Neuronal stem cell (in vitro differentiated cells): ENCODE data around the gene SAA4.

ENCODE experiments used
- DNase-seq: peaks from one replicate; pipeline ENCODE4 v3.0.0-alpha.2; 2013; ENCODE audit warnings: low spot score
- H2AFZ ChIP-seq: one replicate; pipeline ENCODE4 v1.6.1; 2013; ENCODE audit warnings: mild to moderate bottlenecking, low read length, inconsistent platforms
- H2AK5ac ChIP-seq: 2 replicates; pipeline ENCODE4 v1.6.1; 2013; ENCODE audit warnings: low read depth, mild to moderate bottlenecking, inconsistent platforms, low read length, moderate library complexity, mixed read lengths
- H2BK120ac ChIP-seq: 2 replicates; pipeline ENCODE4 v1.6.1; 2013; ENCODE audit warnings: low read depth, mild to moderate bottlenecking, inconsistent platforms, low read length, moderate library complexity, mixed read lengths
- H2BK12ac ChIP-seq: one replicate; pipeline ENCODE4 v1.6.1; 2013; ENCODE audit warnings: low read length, inconsistent platforms
- H2BK15ac ChIP-seq: 2 replicates; pipeline ENCODE4 v1.6.1; 2013; ENCODE audit warnings: mild to moderate bottlenecking, low read length, inconsistent platforms, mixed read lengths
- H2BK5ac ChIP-seq: one replicate; pipeline ENCODE4 v1.6.1; 2013; ENCODE audit warnings: inconsistent platforms, mild to moderate bottlenecking, low read length, moderate library complexity
- H3K14ac ChIP-seq: one replicate; pipeline ENCODE4 v1.6.1; 2013; ENCODE audit warnings: low read length, inconsistent platforms
- H3K18ac ChIP-seq: 2 replicates; pipeline ENCODE4 v1.6.1; 2013; ENCODE audit warnings: low read length, inconsistent platforms
- H3K23ac ChIP-seq: 2 replicates; pipeline ENCODE4 v1.6.1; 2013; ENCODE audit warnings: low read depth, mild to moderate bottlenecking, mixed read lengths, low read length, inconsistent platforms; ENCODE audit not compliant: poor library complexity
- H3K27ac ChIP-seq: replicated peaks from 3 replicates; pipeline ENCODE4 v1.5.1; 2013; ENCODE audit warnings: low read length, inconsistent platforms
- H3K27me3 ChIP-seq, 3 experiments: 2 replicates each; pipeline ENCODE4 v1.6.1; 2013; ENCODE audit warnings: low read length in 3 of 3, mild to moderate bottlenecking in 2 of 3, inconsistent platforms in 1 of 3, low read depth in 1 of 3, mixed read lengths in 1 of 3, moderate library complexity in 1 of 3; ENCODE audit not compliant: control insufficient read depth in 3 of 3, insufficient read depth in 3 of 3
- H3K36me3 ChIP-seq, 2 donors: replicated peaks in 1 of 2; 2 replicates each; pipeline ENCODE4 v1.6.1; 2013; ENCODE audit warnings: low read length in 2 of 2; ENCODE audit not compliant: control insufficient read depth in 2 of 2, insufficient read depth in 2 of 2
- H3K4ac ChIP-seq: 2 replicates; pipeline ENCODE4 v1.6.1; 2013; ENCODE audit warnings: inconsistent platforms, mild to moderate bottlenecking, low read length, moderate library complexity
- H3K4me1 ChIP-seq, 2 donors: 1 replicate in 1 of 2; 2 replicates in 1 of 2; pipeline ENCODE4 v1.6.1; 2013; ENCODE audit warnings: low read length in 2 of 2, low read depth in 1 of 2; ENCODE audit not compliant: control insufficient read depth in 2 of 2, insufficient read depth in 1 of 2
- H3K4me2 ChIP-seq: one replicate; pipeline ENCODE4 v1.6.1; 2013; ENCODE audit warnings: mild to moderate bottlenecking, low read length, inconsistent platforms; ENCODE audit not compliant: insufficient read depth, poor library complexity, severe bottlenecking
- H3K4me3 ChIP-seq, 2 donors: 2 replicates each; pipeline ENCODE4 v1.5.1; 2013; ENCODE audit warnings: low read length in 2 of 2, mild to moderate bottlenecking in 2 of 2, inconsistent platforms in 1 of 2, moderate library complexity in 1 of 2
- H3K79me1 ChIP-seq: one replicate; pipeline ENCODE4 v1.6.1; 2013; ENCODE audit warnings: low read depth, mild to moderate bottlenecking, inconsistent platforms, low read length, moderate library complexity
- H3K9ac ChIP-seq: one replicate; pipeline ENCODE4 v1.6.1; 2013; ENCODE audit warnings: mild to moderate bottlenecking, low read depth, low read length, inconsistent platforms; ENCODE audit not compliant: poor library complexity
- H3K9me3 ChIP-seq, 2 donors: replicated peaks in 1 of 2; 2 replicates each; pipeline versions ENCODE3 to v1.6.1; 2013; ENCODE audit warnings: low read length in 2 of 2, mild to moderate bottlenecking in 2 of 2, inconsistent platforms in 1 of 2, low read depth in 1 of 2, mixed read lengths in 1 of 2, moderate library complexity in 1 of 2; ENCODE audit not compliant: control insufficient read depth in 2 of 2, insufficient read depth in 1 of 2
- H4K8ac ChIP-seq: one replicate; pipeline ENCODE4 v1.6.1; 2013; ENCODE audit warnings: low read depth, mild to moderate bottlenecking, inconsistent platforms, low read length, moderate library complexity
- H4K91ac ChIP-seq: one replicate; pipeline ENCODE4 v1.6.1; 2013; ENCODE audit warnings: low read length, low read depth, mild to moderate bottlenecking, inconsistent platforms; ENCODE audit not compliant: poor library complexity
- WGBS, 2 donors: extraction: QIAGEN DNeasy Blood & Tissue Kit; methylation state at CpG; one replicate each; pipeline ENCODE4 v1.1.7; 2013; ENCODE audit warnings: missing lambda C conversion rate in 2 of 2, mixed read lengths in 1 of 2; ENCODE audit not compliant: insufficient read length in 2 of 2, insufficient replicate concordance in 1 of 2; ENCODE audit errors: extremely low coverage in 2 of 2; 5-methylcytosine and 5-hydroxymethylcytosine counted together

Gene SAA4

DNA sequence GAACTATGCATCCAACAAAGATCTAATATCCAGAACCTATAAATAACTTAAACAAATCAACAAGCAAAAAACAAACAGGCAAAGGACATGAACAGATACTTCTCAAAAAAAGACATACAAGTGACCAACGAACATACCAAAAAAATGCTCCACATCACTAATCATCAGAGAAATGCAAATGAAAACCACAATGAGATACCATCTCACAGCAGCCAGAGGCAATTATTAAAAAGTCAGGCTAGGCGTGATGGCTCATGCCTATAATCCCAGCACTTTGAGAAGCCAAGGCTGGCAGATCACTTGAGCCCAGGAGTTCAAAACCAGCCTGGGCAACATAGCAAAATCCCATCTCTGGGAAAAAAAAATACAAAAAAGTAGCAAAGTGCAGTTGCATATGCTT is 10.7 kb downstream of the SAA4 start:
- Histone ChIP-seq H3K79me1 (no peaks in the 10 kb centered on the region), H2BK12ac (no peak overlapping the region), H3K4ac (no peak overlapping the region), H3K4me3 (no peak overlapping the region), H3K14ac (no peak overlapping the region), H2BK15ac (no peak overlapping the region), H3K18ac (no peak overlapping the region), H3K9ac (no peak overlapping the region), H3K4me1 (no peaks in the 10 kb centered on the region), H3K36me3 (no peaks in the 10 kb centered on the region), H3K4me2 (no peak overlapping the region), H4K8ac (no peak overlapping the region), H4K91ac (no peak overlapping the region), H2BK5ac (no peak overlapping the region), H3K9me3 (peaks cover 0 to 2% of the 10 kb centered on the region in 2 donors), H2AFZ (no peak overlapping the region), H2BK120ac (no peak overlapping the region), H3K23ac (no peak overlapping the region), H2AK5ac (no peak overlapping the region), H3K27me3 (peaks cover 0 to 2% (median 0%) of the 10 kb centered on the region in 3 experiments), H3K27ac (no peak overlapping the region)
- WGBS, 2 donors, result no CpG with 5 or more reads among the region's 2 CpGs
- no peak for DNase-seq

DNA sequence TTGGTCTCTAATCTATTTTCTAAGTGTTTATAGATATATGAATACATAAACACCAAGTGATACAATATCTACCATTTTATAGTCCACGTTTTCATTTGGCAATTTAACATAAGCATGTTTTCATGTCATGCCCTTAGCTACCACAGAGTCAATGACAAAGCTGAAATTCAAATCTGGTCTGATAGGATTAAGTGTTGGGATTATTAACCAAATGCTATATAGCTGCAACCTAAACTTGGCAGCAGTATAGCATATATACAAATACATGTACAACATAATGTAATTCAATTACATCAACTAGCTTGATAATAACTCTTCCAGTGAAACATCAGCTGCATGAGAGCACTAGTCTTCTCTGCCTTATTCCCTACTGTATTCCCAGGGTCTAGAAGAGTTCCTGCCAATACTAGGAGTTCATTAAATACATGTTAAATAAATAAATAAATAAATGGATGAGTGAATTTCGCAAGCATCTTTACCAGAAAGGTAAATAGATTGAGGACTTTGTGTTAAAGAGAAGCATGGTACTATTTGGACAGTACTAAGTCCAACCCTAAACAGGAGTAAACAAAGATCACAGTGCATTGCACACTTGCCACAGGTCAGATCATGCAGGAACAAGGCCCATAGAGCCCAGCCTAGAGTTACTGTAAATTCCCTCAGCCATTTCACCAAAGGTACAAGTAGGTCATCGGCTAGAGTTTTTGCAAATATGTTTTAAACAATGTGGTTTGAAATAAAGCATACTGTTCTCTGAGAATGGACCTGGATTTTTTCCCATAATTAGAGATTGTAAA is 12.8 kb downstream of the SAA4 start:
- Histone ChIP-seq H2BK120ac (no peak overlapping the region), H3K14ac (no peak overlapping the region), H3K27me3 (no peaks in the 10 kb centered on the region), H3K27ac (no peak overlapping the region), H2AK5ac (no peak overlapping the region), H3K4me1 (no peaks in the 10 kb centered on the region), H3K36me3 (no peaks in the 10 kb centered on the region), H3K4me2 (no peak overlapping the region), H3K18ac (no peak overlapping the region), H2BK15ac (no peak overlapping the region), H4K91ac (no peak overlapping the region), H3K4me3 (no peak overlapping the region), H3K4ac (no peak overlapping the region), H2BK5ac (no peak overlapping the region), H2AFZ (no peak overlapping the region), H3K9me3 (peaks cover 0 to 2% of the 10 kb centered on the region in 2 donors), H2BK12ac (no peak overlapping the region), H3K9ac (no peak overlapping the region), H4K8ac (no peak overlapping the region), H3K79me1 (no peaks in the 10 kb centered on the region), H3K23ac (no peak overlapping the region)
- WGBS, 2 donors, result no CpG with 5 or more reads among the region's 3 CpGs
- DNase-seq, result no peak

DNA sequence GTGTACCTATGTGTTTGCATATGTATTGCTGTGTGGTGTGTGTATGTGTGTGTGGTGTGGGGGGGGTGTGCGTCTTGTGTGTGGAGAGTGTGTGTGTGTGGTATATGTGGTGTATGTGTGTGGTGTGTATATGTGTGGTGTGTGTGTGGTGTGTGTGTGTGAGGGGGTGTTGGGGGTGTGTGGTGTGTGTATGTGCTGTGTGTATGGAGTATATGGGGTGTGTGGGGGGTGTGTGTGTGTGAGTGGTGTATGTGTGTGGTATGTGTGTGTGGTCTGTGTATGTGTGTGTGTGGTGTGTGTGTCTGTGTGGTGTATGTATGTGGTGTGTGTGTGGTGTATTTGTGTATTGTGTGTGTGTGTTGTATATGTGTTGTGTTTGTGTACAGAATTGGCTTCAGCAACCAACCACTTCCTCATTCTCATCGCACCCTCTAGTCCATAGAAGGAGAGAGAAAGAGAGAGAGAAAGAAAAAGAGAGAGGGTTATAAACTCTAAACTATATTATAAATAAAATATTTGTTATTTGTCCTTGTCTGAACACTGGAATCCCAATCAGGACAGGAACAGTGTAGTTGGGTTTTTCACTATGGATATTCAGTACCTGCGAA is 13.7 kb downstream of the SAA4 start:
- no peak overlapping the region for H3K27ac ChIP-seq
- H3K36me3 ChIP-seq, result no peaks in the 10 kb centered on the region
- H2BK120ac ChIP-seq, result no peak overlapping the region
- H4K91ac ChIP-seq, result no peak overlapping the region
- H3K27me3 ChIP-seq, result no peaks in the 10 kb centered on the region
- no peak for DNase-seq
- H3K79me1 ChIP-seq, result no peaks in the 10 kb centered on the region
- no peak overlapping the region for H2BK12ac ChIP-seq
- no peak overlapping the region for H3K4me2 ChIP-seq
- no peak overlapping the region for H2AK5ac ChIP-seq
- H2BK15ac ChIP-seq, result no peak overlapping the region
- H3K14ac ChIP-seq, result no peak overlapping the region
- H3K9me3 ChIP-seq, result peaks cover 0 to 2% of the 10 kb centered on the region in 2 donors
- peak overlapping the region; percentile 98 for H4K8ac ChIP-seq
- no peak overlapping the region for H3K4ac ChIP-seq
- no CpG with 5 or more reads among the region's 3 CpGs for WGBS, 2 donors
- H3K9ac ChIP-seq, result no peak overlapping the region
- H3K18ac ChIP-seq, result no peak overlapping the region
- no peaks in the 10 kb centered on the region for H3K4me1 ChIP-seq
- H3K23ac ChIP-seq, result no peak overlapping the region
- H3K4me3 ChIP-seq, result no peak overlapping the region
- no peak overlapping the region for H2BK5ac ChIP-seq
- H2AFZ ChIP-seq, result no peak overlapping the region

DNA sequence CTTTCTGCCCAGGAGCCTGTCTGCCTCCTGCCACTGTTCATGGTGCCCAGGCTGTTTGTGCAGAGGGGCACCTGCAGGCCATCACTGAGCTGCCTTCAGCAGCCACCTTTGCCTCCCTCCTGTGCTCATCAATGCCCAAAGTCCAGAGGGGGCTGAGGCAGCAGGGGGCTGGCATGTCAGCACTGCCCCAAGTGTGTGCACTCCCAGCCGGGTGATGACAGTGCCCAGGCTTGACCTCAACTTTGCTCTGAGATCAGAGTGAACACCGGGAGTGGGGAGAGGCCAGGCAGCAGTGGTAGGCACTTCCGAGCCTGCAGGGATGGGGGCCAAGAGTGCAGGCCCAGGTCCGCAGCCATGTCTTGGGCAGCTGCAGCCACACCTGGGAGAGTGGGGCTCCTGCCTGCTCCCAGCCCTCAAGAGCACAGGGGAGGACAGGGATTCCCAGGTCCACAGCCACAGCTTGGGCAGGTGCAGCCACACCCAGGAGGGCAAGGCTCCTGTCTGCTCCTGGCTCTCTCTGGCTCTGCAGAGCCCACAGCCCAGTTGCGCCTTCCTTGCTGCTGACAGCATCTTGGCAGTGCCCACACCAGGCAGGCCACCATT is 15.2 kb downstream of the SAA4 start:
- Histone ChIP-seq H3K9me3 (peaks cover 0 to 2% of the 10 kb centered on the region in 2 donors), H3K23ac (no peak overlapping the region), H3K9ac (no peak overlapping the region), H3K36me3 (no peaks in the 10 kb centered on the region), H2BK15ac (no peak overlapping the region), H3K27me3 (no peaks in the 10 kb centered on the region), H2AK5ac (no peak overlapping the region), H3K4me1 (no peaks in the 10 kb centered on the region), H3K4ac (no peak overlapping the region), H2BK12ac (no peak overlapping the region), H3K4me2 (no peak overlapping the region), H3K18ac (peak overlapping the region; percentile 51), H2AFZ (no peak overlapping the region), H2BK5ac (no peak overlapping the region), H3K79me1 (no peaks in the 10 kb centered on the region), H3K4me3 (peak overlapping the region in 1 of 2 donors; percentile 61), H3K14ac (peak overlapping the region; percentile 47), H3K27ac (no peak overlapping the region), H2BK120ac (no peak overlapping the region), H4K8ac (no peak overlapping the region), H4K91ac (no peak overlapping the region)
- DNase-seq, result no peak
- WGBS, 2 donors, result no CpG with 5 or more reads among the region's 5 CpGs
